IMR-90 (cell line): Measurements from ENCODE around the gene HAGH. TPM values are rescaled to one million over a fixed set of nuclear protein-coding genes. Genes with fewer than 3 reads are reported as not detected.

Source experiments
- ATAC-seq: fragments of 200-7000 bp; cut with Tn5 transposase; 2 replicates; pipeline ENCODE4 v1.9.1; 2020; ENCODE audit warnings: low read depth, mild to moderate bottlenecking, moderate library complexity
- BruUV-seq: library from RNA; stranded (reverse); fragments of 400-500 nt; replicated peaks from 2 replicates; lab custom pipeline; 2021; lab: Mats Ljungman, UMichigan
- CTCF ChIA-PET: fragments of 300-600 bp; formaldehyde crosslinking; extraction: SDS; loops from one replicate; lab custom pipeline; 2021; ENCODE audit warnings: antibody characterized with exemption; lab: Yijun Ruan, JAX
- POLR2A ChIA-PET: fragments of 300-600 bp; sonication (Branson Sonifier 250); formaldehyde crosslinking; loops from one replicate; lab custom pipeline; 2022; ENCODE audit warnings: antibody characterized with exemption; ENCODE audit not compliant: unreplicated experiment; lab: Charles Lee
- DNase-seq: peaks from one replicate; pipeline ENCODE4 v3.0.0; 2013
- H2AFZ ChIP-seq: replicated peaks from 2 replicates; pipeline ENCODE3; 2013; ENCODE audit warnings: low read length, mild to moderate bottlenecking; ENCODE audit not compliant: poor library complexity
- H2AK5ac ChIP-seq: 2 replicates; pipeline ENCODE4 v1.6.1; 2013; ENCODE audit warnings: low read depth, low read length, inconsistent platforms
- H2AK9ac ChIP-seq: replicated peaks from 2 replicates; pipeline ENCODE3; 2013; ENCODE audit warnings: mild to moderate bottlenecking, low read depth, low read length, moderate library complexity; ENCODE audit not compliant: poor library complexity
- H2BK120ac ChIP-seq: 2 replicates; pipeline ENCODE4 v1.6.1; 2013; ENCODE audit warnings: low read depth, low read length, inconsistent platforms
- H2BK15ac ChIP-seq: 3 replicates; pipeline ENCODE4 v1.6.1; 2013; ENCODE audit warnings: low read depth, low read length, inconsistent platforms
- H2BK20ac ChIP-seq: 2 replicates; pipeline ENCODE4 v1.6.1; 2013; ENCODE audit warnings: low read depth, mild to moderate bottlenecking, inconsistent platforms, low read length, moderate library complexity
- H2BK5ac ChIP-seq: 2 replicates; pipeline ENCODE4 v1.6.1; 2013; ENCODE audit warnings: mild to moderate bottlenecking, low read depth, low read length, inconsistent platforms; ENCODE audit not compliant: poor library complexity, severe bottlenecking
- H3K14ac ChIP-seq: replicated peaks from 2 replicates; pipeline ENCODE4 v1.6.1; 2013; ENCODE audit warnings: low read depth, low read length, inconsistent platforms
- H3K18ac ChIP-seq: 2 replicates; pipeline ENCODE4 v1.6.1; 2013; ENCODE audit warnings: low read depth, low read length, control low read depth
- H3K23ac ChIP-seq: 2 replicates; pipeline ENCODE4 v1.6.1; 2013; ENCODE audit warnings: low read depth, low read length, inconsistent platforms
- H3K27ac ChIP-seq: 2 replicates; pipeline ENCODE4 v1.5.1; 2013; ENCODE audit warnings: mild to moderate bottlenecking, control low read depth, low read length; ENCODE audit not compliant: insufficient read depth
- H3K27me3 ChIP-seq: 2 replicates; pipeline ENCODE4 v1.6.1; 2013; ENCODE audit warnings: low read length; ENCODE audit not compliant: control insufficient read depth, insufficient read depth
- H3K36me3 ChIP-seq: 2 replicates; pipeline ENCODE4 v1.6.1; 2013; ENCODE audit warnings: low read length, mixed read lengths; ENCODE audit not compliant: control insufficient read depth, insufficient read depth
- H3K4ac ChIP-seq: 2 replicates; pipeline ENCODE4 v1.6.1; 2013; ENCODE audit warnings: low read depth, low read length, inconsistent platforms
- H3K4me1 ChIP-seq: 2 replicates; pipeline ENCODE4 v1.6.1; 2013; ENCODE audit warnings: low read length, mixed read lengths; ENCODE audit not compliant: control insufficient read depth, insufficient read depth
- H3K4me2 ChIP-seq: 2 replicates; pipeline ENCODE4 v1.6.1; 2013; ENCODE audit warnings: low read depth, mild to moderate bottlenecking, control low read depth, low read length, moderate library complexity
- H3K4me3 ChIP-seq: 2 replicates; pipeline ENCODE4 v1.5.1; 2013; ENCODE audit warnings: low read depth, mild to moderate bottlenecking, control low read depth, low read length, moderate library complexity; ENCODE audit not compliant: insufficient read depth
- H3K56ac ChIP-seq: 2 replicates; pipeline ENCODE4 v1.6.1; 2013; ENCODE audit warnings: low read length, inconsistent platforms; ENCODE audit not compliant: insufficient read depth; ENCODE audit errors: extremely low read depth
- H3K79me1 ChIP-seq, 2 experiments: 2 replicates each; pipeline ENCODE4 v1.6.1; 2013; ENCODE audit warnings: low read length in 2 of 2, inconsistent platforms in 1 of 2, low read depth in 1 of 2
- H3K9ac ChIP-seq: 2 replicates; pipeline ENCODE4 v1.6.1; 2013; ENCODE audit warnings: low read depth, low read length, control low read depth
- H3K9me1 ChIP-seq: 2 replicates; pipeline ENCODE4 v1.6.1; 2013; ENCODE audit warnings: low read length, inconsistent platforms; ENCODE audit not compliant: insufficient read depth
- H3K9me3 ChIP-seq: 2 replicates; pipeline ENCODE4 v1.6.1; 2013; ENCODE audit warnings: low read length; ENCODE audit not compliant: control insufficient read depth, insufficient read depth
- H4K20me1 ChIP-seq: 2 replicates; pipeline ENCODE4 v1.6.1; 2013; ENCODE audit warnings: low read length, inconsistent platforms; ENCODE audit not compliant: insufficient read depth
- H4K5ac ChIP-seq: 2 replicates; pipeline ENCODE4 v1.6.1; 2013; ENCODE audit warnings: mild to moderate bottlenecking, low read depth, low read length, control low read depth
- H4K8ac ChIP-seq, 2 experiments: 2 replicates each; pipeline ENCODE4 v1.6.1; 2013; ENCODE audit warnings: low read depth in 2 of 2, low read length in 2 of 2, control low read depth in 1 of 2, inconsistent platforms in 1 of 2
- H4K91ac ChIP-seq: 2 replicates; pipeline ENCODE4 v1.6.1; 2013; ENCODE audit warnings: low read depth, low read length, inconsistent platforms; ENCODE audit not compliant: insufficient read depth
- BHLHE40 ChIP-seq: fragments of 150-350 bp; IDR thresholded peaks from 2 replicates; pipeline ENCODE4 v1.6.1; 2016; ENCODE audit warnings: mild to moderate bottlenecking, low read depth, low read length
- CEBPB ChIP-seq: IDR thresholded peaks from 2 replicates; pipeline ENCODE4 v1.6.1; 2012; ENCODE audit warnings: low read depth, low read length, improper control_type of control experiment
- FOS ChIP-seq: fragments of 150-350 bp; IDR thresholded peaks from 2 replicates; pipeline ENCODE4 v1.6.1; 2016; ENCODE audit warnings: low read depth, low read length
- MAFK ChIP-seq: IDR thresholded peaks from 2 replicates; pipeline ENCODE4 v1.6.1; 2012; ENCODE audit warnings: low read depth, low read length, improper control_type of control experiment
- MAZ ChIP-seq: IDR thresholded peaks from 2 replicates; pipeline ENCODE4 v1.6.1; 2012; ENCODE audit warnings: low read depth, mild to moderate bottlenecking, low read length, improper control_type of control experiment, moderate library complexity, borderline replicate concordance
- MXI1 ChIP-seq: IDR thresholded peaks from 2 replicates; pipeline ENCODE4 v1.6.1; 2012; ENCODE audit warnings: low read depth, mild to moderate bottlenecking, low read length, moderate library complexity, borderline replicate concordance
- NFE2L2 ChIP-seq: fragments of 150-350 bp; IDR thresholded peaks from 2 replicates; pipeline ENCODE4 v1.6.1; 2016; ENCODE audit warnings: low read depth, mild to moderate bottlenecking, low read length
- POLR2A ChIP-seq: IDR thresholded peaks from 2 replicates; pipeline ENCODE4 v1.6.1; 2012; ENCODE audit warnings: mild to moderate bottlenecking, low read depth, low read length
- RAD21 ChIP-seq: IDR thresholded peaks from 2 replicates; pipeline ENCODE4 v1.6.1; 2012; ENCODE audit warnings: low read length, improper control_type of control experiment
- RCOR1 ChIP-seq: IDR thresholded peaks from 2 replicates; pipeline ENCODE4 v1.6.1; 2012; ENCODE audit warnings: mild to moderate bottlenecking, low read length, improper control_type of control experiment; ENCODE audit not compliant: insufficient replicate concordance
- RFX5 ChIP-seq: IDR thresholded peaks from 2 replicates; pipeline ENCODE4 v1.8.0; 2012; ENCODE audit warnings: low read depth, mild to moderate bottlenecking, low read length, moderate library complexity
- SMC3 ChIP-seq: fragments of 150-350 bp; IDR thresholded peaks from 2 replicates; pipeline ENCODE4 v1.6.1; 2016; ENCODE audit warnings: low read depth, mild to moderate bottlenecking, antibody characterized with exemption, low read length, moderate library complexity
- WGBS, 2 experiments: methylation state at CpG; one replicate each; pipeline versions ENCODE4 v1.1.5 to v1.1.7; 2013; ENCODE audit warnings: missing lambda C conversion rate in 2 of 2; ENCODE audit not compliant: insufficient read length in 1 of 2; ENCODE audit errors: extremely low coverage in 2 of 2; 5-methylcytosine and 5-hydroxymethylcytosine counted together
- dilution Hi-C: fragments of 300-500 bp; cut with HindIII; formaldehyde crosslinking; loops from one replicate; pipeline ENCODE4 v1.14.3; 2018; ENCODE audit warnings: low sequenced_read_pairs; ENCODE audit not compliant: unreplicated experiment
- in situ Hi-C: fragments of 300-500 bp; cut with MboI; formaldehyde crosslinking; loops from 3 replicates; pipeline ENCODE4 v1.14.3; 2019; ENCODE audit warnings: low sequenced_read_pairs, inconsistent platforms, mixed read lengths
- intact Hi-C: fragments of 100-400 bp; cut with micrococcal nuclease; formaldehyde crosslinking; loops from 2 replicates; pipeline ENCODE4 v1.10.0; 2022
- polyA plus RNA-seq, 3 experiments: library from polyadenylated mRNA; depleted of rRNA; stranded (reverse); fragments of >200 nt; gene quantifications; 2 replicates each; pipeline ENCODE4 v1.2.3, GENCODE V29; 2012; ENCODE audit warnings: low replicate concordance in 1 of 3
- total RNA-seq: library from RNA; depleted of rRNA; stranded (reverse); fragments of >200 nt; gene quantifications from 2 replicates; pipeline ENCODE4 v1.2.3, GENCODE V29; 2012
- TF ChIP-seq, protein P1 (sequence below): conservative IDR thresholded peaks from 2 replicates; pipeline ENCODE4 v1.5.1; 2012; ENCODE audit warnings: mild to moderate bottlenecking, low read depth, low read length, improper control_type of control experiment
- TF ChIP-seq, protein P2 (sequence below): fragments of 150-350 bp; IDR thresholded peaks from 2 replicates; pipeline ENCODE4 v1.6.1; 2017; ENCODE audit warnings: mild to moderate bottlenecking, antibody characterized with exemption, low read length, low read depth
- TF ChIP-seq, protein P3 (sequence below): fragments of 150-350 bp; IDR thresholded peaks from 2 replicates; pipeline ENCODE4 v1.6.1; 2016; ENCODE audit warnings: low read depth, mild to moderate bottlenecking, low read length, moderate library complexity, borderline replicate concordance

HAGH gene
- total and polyA plus RNA-seq, 2 of the 4 experiments (the other 2 are of a cell fraction) = 30.8 to 52.2 TPM

GRCh38 chr16:1788095-1788707, 38.4 kb downstream of the HAGH start:
- ATAC-seq (no peak), DNase-seq (no peak)
- no peak overlapping the region for H2BK20ac ChIP-seq
- peaks cover 4% of the 10 kb centered on the region; the same call in 1 of the 2 replicates for H3K9me1 ChIP-seq
- H4K20me1 ChIP-seq = peaks cover 38% of the 10 kb centered on the region
- CTCF ChIA-PET = no interaction called here
- H3K14ac ChIP-seq = no peak overlapping the region
- H3K79me1 ChIP-seq = peaks cover 12 to 38% of the 10 kb centered on the region in 2 experiments; a peak in 3 of 4 replicates
- intact Hi-C loops = no loop called here
- H4K5ac ChIP-seq = no peak overlapping the region
- H3K23ac ChIP-seq = no peak overlapping the region
- no peak overlapping the region for H4K91ac ChIP-seq
- H3K27ac ChIP-seq = no peak overlapping the region
- H2AK5ac ChIP-seq = no peak overlapping the region
- H3K27me3 ChIP-seq = no peaks in the 10 kb centered on the region
- in situ Hi-C loops = no loop called here
- no peak overlapping the region for H4K8ac ChIP-seq
- H3K9ac ChIP-seq = no peak overlapping the region
- POLR2A ChIA-PET = no interaction called here
- no peak overlapping the region for H2BK5ac ChIP-seq
- no peak overlapping the region for H3K56ac ChIP-seq
- H2AFZ ChIP-seq = no peak overlapping the region
- no peak for TF ChIP-seq FOS
- no peak for TF ChIP-seq MXI1
- no peak for TF ChIP-seq BHLHE40
- no peak for TF ChIP-seq CEBPB
- TF ChIP-seq, protein P1, sequence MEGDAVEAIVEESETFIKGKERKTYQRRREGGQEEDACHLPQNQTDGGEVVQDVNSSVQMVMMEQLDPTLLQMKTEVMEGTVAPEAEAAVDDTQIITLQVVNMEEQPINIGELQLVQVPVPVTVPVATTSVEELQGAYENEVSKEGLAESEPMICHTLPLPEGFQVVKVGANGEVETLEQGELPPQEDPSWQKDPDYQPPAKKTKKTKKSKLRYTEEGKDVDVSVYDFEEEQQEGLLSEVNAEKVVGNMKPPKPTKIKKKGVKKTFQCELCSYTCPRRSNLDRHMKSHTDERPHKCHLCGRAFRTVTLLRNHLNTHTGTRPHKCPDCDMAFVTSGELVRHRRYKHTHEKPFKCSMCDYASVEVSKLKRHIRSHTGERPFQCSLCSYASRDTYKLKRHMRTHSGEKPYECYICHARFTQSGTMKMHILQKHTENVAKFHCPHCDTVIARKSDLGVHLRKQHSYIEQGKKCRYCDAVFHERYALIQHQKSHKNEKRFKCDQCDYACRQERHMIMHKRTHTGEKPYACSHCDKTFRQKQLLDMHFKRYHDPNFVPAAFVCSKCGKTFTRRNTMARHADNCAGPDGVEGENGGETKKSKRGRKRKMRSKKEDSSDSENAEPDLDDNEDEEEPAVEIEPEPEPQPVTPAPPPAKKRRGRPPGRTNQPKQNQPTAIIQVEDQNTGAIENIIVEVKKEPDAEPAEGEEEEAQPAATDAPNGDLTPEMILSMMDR = no peak
- no peak for TF ChIP-seq MAZ
- TF ChIP-seq MAFK = no peak
- TF ChIP-seq, protein P2, sequence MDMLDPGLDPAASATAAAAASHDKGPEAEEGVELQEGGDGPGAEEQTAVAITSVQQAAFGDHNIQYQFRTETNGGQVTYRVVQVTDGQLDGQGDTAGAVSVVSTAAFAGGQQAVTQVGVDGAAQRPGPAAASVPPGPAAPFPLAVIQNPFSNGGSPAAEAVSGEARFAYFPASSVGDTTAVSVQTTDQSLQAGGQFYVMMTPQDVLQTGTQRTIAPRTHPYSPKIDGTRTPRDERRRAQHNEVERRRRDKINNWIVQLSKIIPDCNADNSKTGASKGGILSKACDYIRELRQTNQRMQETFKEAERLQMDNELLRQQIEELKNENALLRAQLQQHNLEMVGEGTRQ = no peak
- TF ChIP-seq, protein P3, sequence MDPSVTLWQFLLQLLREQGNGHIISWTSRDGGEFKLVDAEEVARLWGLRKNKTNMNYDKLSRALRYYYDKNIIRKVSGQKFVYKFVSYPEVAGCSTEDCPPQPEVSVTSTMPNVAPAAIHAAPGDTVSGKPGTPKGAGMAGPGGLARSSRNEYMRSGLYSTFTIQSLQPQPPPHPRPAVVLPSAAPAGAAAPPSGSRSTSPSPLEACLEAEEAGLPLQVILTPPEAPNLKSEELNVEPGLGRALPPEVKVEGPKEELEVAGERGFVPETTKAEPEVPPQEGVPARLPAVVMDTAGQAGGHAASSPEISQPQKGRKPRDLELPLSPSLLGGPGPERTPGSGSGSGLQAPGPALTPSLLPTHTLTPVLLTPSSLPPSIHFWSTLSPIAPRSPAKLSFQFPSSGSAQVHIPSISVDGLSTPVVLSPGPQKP = no peak
- TF ChIP-seq POLR2A = no peak
- no peak for TF ChIP-seq RCOR1
- no peak for TF ChIP-seq NFE2L2
- no peak for TF ChIP-seq RAD21
- no peak for TF ChIP-seq RFX5
- no peak for TF ChIP-seq SMC3
- H3K9me3 ChIP-seq = no peaks in the 10 kb centered on the region
- no peak overlapping the region for H2BK15ac ChIP-seq
- no peak overlapping the region for H3K4ac ChIP-seq
- dilution Hi-C loops = no loop called here
- no peak overlapping the region for H3K18ac ChIP-seq
- H2AK9ac ChIP-seq = no peak overlapping the region
- no peak overlapping the region for H2BK120ac ChIP-seq
- BruUV-seq = no TSS peak
- peaks cover 36% of the 10 kb centered on the region for H3K36me3 ChIP-seq
- 96% methylated on average over 11 of the region's 38 CpGs; no CpG with 5 or more reads in 1 of the 2 experiments for WGBS, 2 experiments
- H3K4me2 ChIP-seq = no peak overlapping the region
- H3K4me1 ChIP-seq = no peaks in the 10 kb centered on the region
- no peak overlapping the region for H3K4me3 ChIP-seq
